Gastroesophageal sphincter (tissue), 4 donors: ENCODE results near the gene MAGEA9B. TPM values are rescaled to one million over a fixed set of nuclear protein-coding genes. Genes with fewer than 3 reads are reported as not detected.
"Not testable (repeated sequence)": the region's sequence is repeated elsewhere in the genome, so short reads cannot be mapped to it uniquely, and the experiment has no call there.

Experiments used
- ATAC-seq: fragments of 150-250 bp; one replicate; pipeline ENCODE4 v1.9.1; 2016; ENCODE audit warnings: mild to moderate bottlenecking, moderate library complexity
- H3K27ac ChIP-seq, 4 donors: fragments of 200-600 bp; sonication (generic) in 3 of 4; 1 replicate in 3 of 4; 2 replicates in 1 of 4; pipeline ENCODE4 v1.5.1; 2016 to 2019
- H3K27me3 ChIP-seq: fragments of 200-600 bp; sonication (generic); one replicate; pipeline ENCODE4 v1.5.1; 2019
- H3K36me3 ChIP-seq, 2 donors: fragments of 200-600 bp; sonication (generic); one replicate each; pipeline ENCODE4 v1.5.1; 2019; ENCODE audit warnings: control low read depth in 1 of 2
- H3K4me1 ChIP-seq, 3 donors: fragments of 200-600 bp; sonication (generic); 1 replicate in 2 of 3; 2 replicates in 1 of 3; pipeline ENCODE4 v1.5.1; 2016 to 2019; ENCODE audit warnings: control low read depth in 2 of 3
- H3K4me3 ChIP-seq, 2 donors: fragments of 200-600 bp; sonication (generic); one replicate each; pipeline ENCODE4 v1.5.1; 2019; ENCODE audit warnings: mild to moderate bottlenecking in 1 of 2, moderate library complexity in 1 of 2
- H3K9me3 ChIP-seq, 3 donors: fragments of 200-600 bp; sonication (generic); one replicate each; pipeline ENCODE4 v1.5.1; 2017 to 2019; ENCODE audit warnings: control low read depth in 2 of 3
- EP300 ChIP-seq: sonication (generic); formaldehyde crosslinking; IDR thresholded peaks from one replicate; pipeline ENCODE4 v1.6.1; 2017; ENCODE audit warnings: antibody characterized with exemption, mild to moderate bottlenecking
- POLR2A ChIP-seq, 2 donors: fragments of 450-650 bp; IDR thresholded peaks; one replicate each; pipeline ENCODE4 v1.6.1; 2017; ENCODE audit warnings: antibody characterized with exemption in 2 of 2, mild to moderate bottlenecking in 2 of 2, moderate library complexity in 1 of 2
- POLR2AphosphoS5 ChIP-seq: sonication (generic); formaldehyde crosslinking; IDR thresholded peaks from one replicate; pipeline ENCODE4 v1.6.1; 2017; ENCODE audit warnings: antibody characterized with exemption
- WGBS, 2 donors: methylation state at CpG; one replicate each; pipeline ENCODE4 v1.1.5; 2018; ENCODE audit warnings: low coverage in 1 of 2; 5-methylcytosine and 5-hydroxymethylcytosine counted together
- total RNA-seq, 4 donors: library from RNA; depleted of rRNA; stranded (reverse); fragments of >200 nt; gene quantifications; one replicate each; pipeline ENCODE4 v1.1.0, GENCODE V29; 2016
- TF ChIP-seq, protein P1 (sequence below), 4 experiments: fragments of 200-600 bp in 2 of 4; fragments of 450-650 bp in 2 of 4; sonication (generic) in 1 of 4; IDR thresholded peaks; one replicate each; pipeline ENCODE4 v1.5.1; 2017 to 2019; ENCODE audit warnings: antibody characterized with exemption in 4 of 4, mild to moderate bottlenecking in 2 of 4, moderate library complexity in 2 of 4

The MAGEA9B gene
- total RNA-seq, 4 donors from 2014 or later: not detected

- Histone ChIP-seq H3K9me3 (no peaks in the 10 kb centered on the region), H3K36me3 (no peaks in the 10 kb centered on the region), H3K4me1 (no peaks in the 10 kb centered on the region), H3K27ac (no peak overlapping the region), H3K27me3 (no peaks in the 10 kb centered on the region), H3K4me3 (no peak overlapping the region)
- no peak for TF ChIP-seq POLR2AphosphoS5
- TF ChIP-seq, protein P1, sequence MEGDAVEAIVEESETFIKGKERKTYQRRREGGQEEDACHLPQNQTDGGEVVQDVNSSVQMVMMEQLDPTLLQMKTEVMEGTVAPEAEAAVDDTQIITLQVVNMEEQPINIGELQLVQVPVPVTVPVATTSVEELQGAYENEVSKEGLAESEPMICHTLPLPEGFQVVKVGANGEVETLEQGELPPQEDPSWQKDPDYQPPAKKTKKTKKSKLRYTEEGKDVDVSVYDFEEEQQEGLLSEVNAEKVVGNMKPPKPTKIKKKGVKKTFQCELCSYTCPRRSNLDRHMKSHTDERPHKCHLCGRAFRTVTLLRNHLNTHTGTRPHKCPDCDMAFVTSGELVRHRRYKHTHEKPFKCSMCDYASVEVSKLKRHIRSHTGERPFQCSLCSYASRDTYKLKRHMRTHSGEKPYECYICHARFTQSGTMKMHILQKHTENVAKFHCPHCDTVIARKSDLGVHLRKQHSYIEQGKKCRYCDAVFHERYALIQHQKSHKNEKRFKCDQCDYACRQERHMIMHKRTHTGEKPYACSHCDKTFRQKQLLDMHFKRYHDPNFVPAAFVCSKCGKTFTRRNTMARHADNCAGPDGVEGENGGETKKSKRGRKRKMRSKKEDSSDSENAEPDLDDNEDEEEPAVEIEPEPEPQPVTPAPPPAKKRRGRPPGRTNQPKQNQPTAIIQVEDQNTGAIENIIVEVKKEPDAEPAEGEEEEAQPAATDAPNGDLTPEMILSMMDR (IDR thresholded peaks at IDR 0.05): no peak
- no peak for TF ChIP-seq POLR2A (IDR thresholded peaks at IDR 0.05)
- TF ChIP-seq EP300: no peak
- no peak for ATAC-seq
- 61% methylated on average over 4 of the region's 7 CpGs; no CpG with 5 or more reads in 1 of the 2 donors for WGBS, 2 donors
Observed at GRCh38 chrX:149567621-149568417, 19.4 kb downstream of the MAGEA9B start.

DNA sequence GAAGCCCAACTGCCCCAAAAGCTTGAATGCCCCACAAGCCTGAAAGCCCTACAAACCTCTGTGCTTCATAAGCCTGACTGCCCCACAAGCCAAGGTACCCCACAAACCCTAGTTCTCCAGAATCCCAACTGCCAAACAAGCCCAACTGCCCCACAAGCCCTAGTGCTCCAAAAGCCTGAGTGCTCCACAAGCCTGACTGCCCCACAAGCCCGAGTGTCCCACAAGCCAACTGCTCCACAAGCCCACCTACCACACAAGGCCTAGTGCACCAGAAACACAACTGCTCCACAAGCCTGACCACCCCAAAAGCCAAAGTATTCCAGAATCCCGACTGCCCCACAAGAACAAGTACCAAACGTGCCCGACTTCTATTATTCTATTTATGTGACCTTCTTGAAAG, 23.9 kb downstream of the MAGEA9B start:
- ATAC-seq: no peak
- no peaks in the 10 kb centered on the region for H3K27me3 ChIP-seq
- no peaks in the 10 kb centered on the region for H3K9me3 ChIP-seq
- no peak overlapping the region for H3K4me3 ChIP-seq
- no peaks in the 10 kb centered on the region for H3K4me1 ChIP-seq
- WGBS, 2 donors: 77% methylated on average over 3 of the region's 4 CpGs; no CpG with 5 or more reads in 1 of the 2 donors
- H3K27ac ChIP-seq: no peak overlapping the region
- H3K36me3 ChIP-seq: no peaks in the 10 kb centered on the region
- TF ChIP-seq, protein P1 (IDR thresholded peaks at IDR 0.05): no peak
- TF ChIP-seq EP300 (no peak), POLR2AphosphoS5 (no peak), POLR2A (IDR thresholded peaks at IDR 0.05) (no peak)

DNA sequence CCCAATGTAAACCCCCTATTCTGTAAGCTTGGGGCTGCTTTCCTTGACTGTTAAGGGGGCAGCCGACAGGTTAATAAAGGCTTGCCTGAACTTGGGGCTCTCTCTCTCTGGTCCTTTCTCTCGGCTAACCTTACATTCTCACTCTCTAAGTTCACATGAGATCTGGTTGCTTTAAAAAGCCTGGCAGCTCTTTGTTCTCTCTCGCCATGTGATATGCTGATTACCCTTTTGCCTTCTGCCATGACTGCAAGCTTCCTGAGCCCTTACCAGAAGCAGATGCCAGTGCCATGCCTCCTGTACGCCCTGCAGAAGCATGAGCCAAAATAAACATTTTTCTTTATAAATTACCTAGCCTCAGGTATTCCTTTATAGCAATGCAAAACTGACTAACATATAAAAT, 32.0 kb downstream of the MAGEA9B start:
- ATAC-seq, H3K4me3 ChIP-seq, H3K27ac ChIP-seq, H3K9me3 ChIP-seq, H3K36me3 ChIP-seq, H3K4me1 ChIP-seq, H3K27me3 ChIP-seq: not testable (repeated sequence)
- no CpG with 5 or more reads among the region's 4 CpGs for WGBS, 2 donors

GRCh38 chrX:149551939-149552248, 35.4 kb downstream of the MAGEA9B start:
- ATAC-seq, H3K4me1 ChIP-seq, H3K27ac ChIP-seq, H3K4me3 ChIP-seq, H3K27me3 ChIP-seq, H3K36me3 ChIP-seq, H3K9me3 ChIP-seq: not testable (repeated sequence)
- WGBS, 2 donors: no CpG with 5 or more reads among the region's 6 CpGs

- not testable (repeated sequence) for H3K36me3 ChIP-seq, H3K27me3 ChIP-seq, H3K4me1 ChIP-seq, H3K27ac ChIP-seq, H3K9me3 ChIP-seq, ATAC-seq, H3K4me3 ChIP-seq
- no CpG with 5 or more reads among the region's 4 CpGs for WGBS, 2 donors
Observed at GRCh38 chrX:149551245-149551938, 35.9 kb downstream of the MAGEA9B start.

DNA sequence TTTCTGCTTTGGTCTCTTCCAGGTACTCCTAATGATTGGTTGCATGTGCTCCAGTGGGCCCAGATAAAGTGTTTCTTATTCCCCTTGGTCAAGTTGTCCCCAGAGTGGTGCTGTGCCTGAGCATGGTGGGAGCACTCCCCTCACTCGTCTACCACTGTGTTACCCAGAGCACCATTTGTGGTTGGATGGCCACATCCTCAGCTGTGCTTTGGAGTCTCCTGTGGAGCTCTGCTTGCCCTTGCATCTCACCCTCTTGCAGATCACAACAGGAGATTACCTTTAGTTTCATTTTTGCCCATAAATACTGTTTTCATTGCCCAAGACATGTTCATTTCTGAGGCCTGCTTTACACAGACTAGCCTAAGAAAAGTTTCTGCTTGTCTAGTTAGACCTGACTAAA, 36.8 kb downstream of the MAGEA9B start:
- not testable (repeated sequence) for H3K36me3 ChIP-seq, H3K27me3 ChIP-seq, H3K9me3 ChIP-seq, H3K27ac ChIP-seq, H3K4me3 ChIP-seq, ATAC-seq, H3K4me1 ChIP-seq
- WGBS, 2 donors: 86% methylated on average over 1 of the region's 1 CpG; no CpG with 5 or more reads in 1 of the 2 donors

GRCh38 chrX:149549701-149550100, 37.6 kb downstream of the MAGEA9B start, which contains the start of gene HSFX3:
HSFX3 (minus strand) TSS chrX:149549924; CDS start chrX:149549852, 72 bp downstream.
- not testable (repeated sequence) for ATAC-seq, H3K36me3 ChIP-seq, H3K27ac ChIP-seq, H3K4me3 ChIP-seq, H3K4me1 ChIP-seq, H3K9me3 ChIP-seq, H3K27me3 ChIP-seq
- WGBS, 2 donors: no CpG with 5 or more reads among the region's 6 CpGs

DNA sequence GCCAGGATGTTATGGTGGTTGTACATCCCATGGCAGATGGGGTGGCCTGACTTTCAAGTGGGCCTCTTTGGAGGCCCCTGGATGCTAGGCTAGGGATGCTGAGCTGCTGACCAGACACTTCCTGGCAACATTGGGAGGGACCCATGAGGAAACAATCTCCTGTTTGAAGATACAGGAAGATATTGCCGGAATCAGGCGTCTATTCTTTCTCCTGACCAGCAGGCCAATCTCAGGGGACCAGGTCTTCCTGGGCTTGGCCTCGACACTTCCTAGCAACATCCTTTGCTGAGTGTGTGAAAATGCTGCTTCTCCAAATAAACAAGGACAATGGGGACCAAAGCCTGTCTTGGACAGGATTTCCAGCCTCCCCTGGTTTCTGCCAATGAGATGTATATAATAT, 39.5 kb downstream of the MAGEA9B start:
- not testable (repeated sequence) for H3K27ac ChIP-seq, H3K27me3 ChIP-seq, H3K4me1 ChIP-seq, H3K4me3 ChIP-seq, H3K36me3 ChIP-seq, ATAC-seq, H3K9me3 ChIP-seq
- WGBS, 2 donors: no CpG with 5 or more reads among the region's 3 CpGs

GRCh38 chrX:149546962-149547361, 40.3 kb downstream of the MAGEA9B start:
- H3K27ac ChIP-seq, H3K27me3 ChIP-seq, H3K9me3 ChIP-seq, H3K4me1 ChIP-seq, H3K4me3 ChIP-seq, ATAC-seq, H3K36me3 ChIP-seq: not testable (repeated sequence)
- WGBS, 2 donors: no CpG with 5 or more reads among the region's 1 CpG

GRCh38 chrX:149545545-149546543, 41.4 kb downstream of the MAGEA9B start:
- not testable (repeated sequence) for H3K4me3 ChIP-seq, H3K27ac ChIP-seq, H3K36me3 ChIP-seq, H3K4me1 ChIP-seq, ATAC-seq, H3K9me3 ChIP-seq, H3K27me3 ChIP-seq
- no CpG with 5 or more reads among the region's 29 CpGs for whole genome bisulfite sequencing, 2 donors
